Stimulated activated CD8-positive, alpha-beta memory T cell treated with anti-CD3 and anti-CD28 coated beads, Interleukin-7, amount 100 ng/mL, for 4 hours (primary cell): ENCODE results near the gene ZNF546.

ENCODE experiments used
- DNase-seq, 2 donors: peaks; one replicate each; pipeline ENCODE4 v3.0.0-alpha.2; 2020; ENCODE audit warnings: low read depth in 2 of 2

The ZNF546 gene

GRCh38 chr19:40055832-40056504, 59.1 kb downstream of the ZNF546 start, which contains the start of gene ZNF780B:
ZNF780B (minus strand) TSS chr19:40056231; CDS start chr19:40050332, 5,899 bp downstream.
- DNase-seq, result peak; percentile 55 to 57

GRCh38 chr19:40056505-40056904, 59.6 kb downstream of the ZNF546 start:
- no peak for DNase-seq

DNA sequence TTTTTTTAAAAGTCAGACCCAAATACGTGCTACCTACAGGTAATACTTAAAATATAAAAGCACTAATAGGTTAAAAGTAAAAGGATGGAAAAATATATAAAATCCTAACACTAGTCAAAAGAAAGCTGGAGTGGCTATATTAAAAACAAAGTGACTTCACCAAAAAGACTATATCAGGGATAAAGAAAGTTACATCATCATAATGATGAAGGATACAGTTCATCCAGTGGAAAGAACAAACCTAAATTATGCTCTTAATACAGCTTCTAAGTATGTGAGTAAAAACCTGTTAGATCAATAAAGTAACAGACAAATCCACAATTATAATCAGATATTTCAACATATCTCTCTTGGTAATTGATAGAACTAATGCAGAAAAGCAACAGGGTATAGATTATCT, 60.3 kb downstream of the ZNF546 start:
- DNase-seq, result no peak

DNA sequence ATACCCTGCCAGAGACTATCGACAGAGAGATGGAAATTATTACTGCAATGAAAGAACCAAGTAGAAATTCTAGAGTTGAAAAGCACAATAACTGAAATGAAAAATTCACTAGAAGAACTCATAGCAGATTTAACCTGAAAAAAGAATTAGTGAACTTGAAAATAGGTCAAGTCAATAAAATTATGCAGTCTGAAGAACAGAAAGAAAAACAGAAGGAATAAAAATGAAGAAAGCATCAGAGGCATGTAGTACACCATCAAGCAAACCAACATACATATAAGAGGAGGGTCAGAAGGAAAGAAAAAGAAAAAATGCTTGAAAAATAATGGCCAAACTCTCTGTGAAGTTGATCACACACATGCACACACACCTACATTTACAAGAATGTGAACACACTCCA, 62.8 kb downstream of the ZNF546 start:
- DNase-seq, result no peak

DNA sequence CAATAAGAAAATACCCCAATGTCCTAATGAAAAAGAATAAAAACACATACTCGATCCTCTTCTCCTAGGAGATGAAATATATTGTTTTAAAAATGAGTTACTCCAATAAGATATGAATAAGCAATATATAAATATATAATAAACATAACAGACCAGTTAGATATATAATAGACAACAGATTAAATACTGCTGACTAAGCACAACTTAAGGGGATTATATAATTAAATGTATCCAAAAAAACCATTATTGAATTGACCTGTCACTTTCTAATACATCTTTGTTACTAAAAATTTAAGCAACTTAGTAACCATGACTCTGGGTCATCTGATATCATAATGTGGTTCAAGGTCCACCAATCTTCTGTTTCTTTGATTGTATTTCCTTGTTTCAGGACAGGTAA, 73.2 kb downstream of the ZNF546 start:
- DNase-seq, result no peak
